Keratinocyte (primary cell): ENCODE results near the gene POLD4. TPM values are rescaled to one million over a fixed set of nuclear protein-coding genes. Genes with fewer than 3 reads are reported as not detected.

ENCODE experiments used
- DNase-seq: peaks from one replicate; pipeline ENCODE4 v3.0.0-alpha.2; 2011; ENCODE audit warnings: low read depth, missing footprints, low spot score
- FAIRE-seq: peaks from 2 replicates; lab custom pipeline; 2011; peaks lifted over from hg19 to GRCh38; lab: Jason Lieb, UNC
- H2AFZ ChIP-seq: 2 replicates; pipeline ENCODE4 v1.6.0; 2012; ENCODE audit warnings: low read length, control low read depth, inconsistent platforms; ENCODE audit not compliant: control insufficient read depth
- H3K27ac ChIP-seq: 2 replicates; pipeline ENCODE4 v1.5.1; 2011; ENCODE audit warnings: low read length; ENCODE audit not compliant: control insufficient read depth, insufficient read depth
- H3K27me3 ChIP-seq: 3 replicates; pipeline ENCODE4 v1.6.0; 2011; ENCODE audit warnings: low read length; ENCODE audit not compliant: control insufficient read depth, insufficient read depth; ENCODE audit errors: extremely low read depth
- H3K36me3 ChIP-seq, 2 experiments: 2 replicates in 1 of 2; 3 replicates in 1 of 2; pipeline ENCODE4 v1.5.1; 2011; ENCODE audit warnings: low read length in 2 of 2, mild to moderate bottlenecking in 1 of 2; ENCODE audit not compliant: control insufficient read depth in 2 of 2, insufficient read depth in 2 of 2; ENCODE audit errors: extremely low read depth in 1 of 2
- H3K4me1 ChIP-seq: 3 replicates; pipeline ENCODE4 v1.5.1; 2011; ENCODE audit warnings: low read length; ENCODE audit not compliant: control insufficient read depth, insufficient read depth; ENCODE audit errors: extremely low read depth
- H3K4me2 ChIP-seq: 3 replicates; pipeline ENCODE4 v1.6.0; 2011; ENCODE audit warnings: low read depth, low read length; ENCODE audit not compliant: control insufficient read depth, insufficient read depth; ENCODE audit errors: extremely low read depth
- H3K4me3 ChIP-seq, 3 experiments: fragments of 200-600 bp in 1 of 3; sonication (generic) in 1 of 3; 2 replicates in 2 of 3; 3 replicates in 1 of 3; pipeline ENCODE4 v1.5.1; 2011 to 2016; ENCODE audit warnings: low read length in 3 of 3, mild to moderate bottlenecking in 3 of 3, control low read depth in 2 of 3, inconsistent platforms in 1 of 3, low read depth in 1 of 3, mixed read lengths in 1 of 3, mixed run types in 1 of 3, moderate library complexity in 1 of 3; ENCODE audit not compliant: control insufficient read depth in 2 of 3, insufficient read depth in 2 of 3; ENCODE audit errors: extremely low read depth in 1 of 3
- H3K79me2 ChIP-seq: 2 replicates; pipeline ENCODE4 v1.6.0; 2012; ENCODE audit warnings: low read length; ENCODE audit not compliant: control insufficient read depth, insufficient read depth
- H3K9ac ChIP-seq: 3 replicates; pipeline ENCODE4 v1.6.0; 2011; ENCODE audit warnings: low read length; ENCODE audit not compliant: control insufficient read depth, insufficient read depth; ENCODE audit errors: extremely low read depth
- H3K9me1 ChIP-seq: 3 replicates; pipeline ENCODE4 v1.6.0; 2011; ENCODE audit warnings: low read length; ENCODE audit not compliant: control insufficient read depth, insufficient read depth; ENCODE audit errors: extremely low read depth
- H3K9me3 ChIP-seq: 2 replicates; pipeline ENCODE4 v1.5.1; 2012; ENCODE audit warnings: low read depth, low read length; ENCODE audit not compliant: control insufficient read depth
- H4K20me1 ChIP-seq: 3 replicates; pipeline ENCODE4 v1.6.0; 2011; ENCODE audit warnings: low read length; ENCODE audit not compliant: control insufficient read depth, insufficient read depth; ENCODE audit errors: extremely low read depth
- CTCF ChIP-seq, 3 experiments: IDR thresholded peaks in 1 of 3; conservative IDR thresholded peaks in 1 of 3; optimal IDR thresholded peaks in 1 of 3; 2 replicates in 2 of 3; 3 replicates in 1 of 3; pipeline versions ENCODE3 to v1.5.1; 2011; ENCODE audit warnings: low read length in 3 of 3, mild to moderate bottlenecking in 3 of 3, moderate library complexity in 2 of 3, control low read depth in 1 of 3, inconsistent platforms in 1 of 3; ENCODE audit not compliant: insufficient read depth in 2 of 3; ENCODE audit errors: extremely low read depth in 1 of 3
- EZH2 ChIP-seq: IDR thresholded peaks from one replicate; pipeline ENCODE4 v1.6.1; 2012; ENCODE audit warnings: inconsistent platforms, mild to moderate bottlenecking, low read length, moderate library complexity
- dilution Hi-C: fragments of 300-500 bp; cut with MboI; formaldehyde crosslinking; loops from one replicate; pipeline ENCODE4 v1.7.0; 2020; ENCODE audit warnings: low sequenced_read_pairs; ENCODE audit not compliant: extremely low pct_ligation_motif_present
- polyA plus RNA-seq, 5 experiments: library from polyadenylated mRNA; depleted of rRNA in 3 of 5; stranded (reverse) in 3 of 5; stranded (forward) in 1 of 5; unstranded in 1 of 5; fragments of >200 nt; gene quantifications; 1 replicate in 1 of 5; 2 replicates in 3 of 5; 3 replicates in 1 of 5; pipeline versions ENCODE4 v1.2.1 to v1.2.3, GENCODE V29; 2011 to 2012; ENCODE audit warnings: missing spikeins in 2 of 5, low read depth in 1 of 5, low replicate concordance in 1 of 5

Gene POLD4
- polyA plus RNA-seq, 1 donor (not counting 4 experiments of a cell fraction or from before 2014, with no cell fraction given) = 35.7 TPM

- TF ChIP-seq EZH2 (no peak), CTCF (optimal IDR thresholded peaks at IDR 0.05 in 1 of 3, IDR thresholded peaks at IDR 0.05 in 1 of 3, conservative IDR thresholded peaks at IDR 0.05 in 1 of 3; ENCODE audit: extremely low read depth in 1 of 3, insufficient read depth in 2 of 3, low read length in 3 of 3) (no peak)
- DNase-seq (no peak), FAIRE-seq (no peak)
- H3K4me3 ChIP-seq = no peak overlapping the region
- no peak overlapping the region for H3K27ac ChIP-seq
- H3K9ac ChIP-seq = no peak overlapping the region
- H3K27me3 ChIP-seq = no peaks in the 10 kb centered on the region
- H3K4me1 ChIP-seq = peaks cover 42% of the 10 kb centered on the region
- H4K20me1 ChIP-seq = no peaks in the 10 kb centered on the region
- no peaks in the 10 kb centered on the region for H3K79me2 ChIP-seq
- no peak overlapping the region for H2AFZ ChIP-seq
- H3K9me3 ChIP-seq = no peaks in the 10 kb centered on the region
- H3K4me2 ChIP-seq = no peak overlapping the region
- H3K9me1 ChIP-seq = no peaks in the 10 kb centered on the region
- dilution Hi-C loops = no loop called here
- no peaks in the 10 kb centered on the region for H3K36me3 ChIP-seq
These were observed 23.8 kb upstream of the POLD4 start for GRCh38 chr11:67376873-67377808.

- H3K9me1 ChIP-seq = no peaks in the 10 kb centered on the region
- no peaks in the 10 kb centered on the region for H3K27me3 ChIP-seq
- no peaks in the 10 kb centered on the region for H3K9me3 ChIP-seq
- H3K4me2 ChIP-seq = no peak overlapping the region
- H3K79me2 ChIP-seq = no peaks in the 10 kb centered on the region
- no peaks in the 10 kb centered on the region for H3K36me3 ChIP-seq
- no peak overlapping the region for H3K4me3 ChIP-seq
- DNase-seq = no peak
- H4K20me1 ChIP-seq = peaks cover 2% of the 10 kb centered on the region
- no peak overlapping the region for H2AFZ ChIP-seq
- no peak overlapping the region for H3K9ac ChIP-seq
- peaks cover 42% of the 10 kb centered on the region for H3K4me1 ChIP-seq
- no peak overlapping the region for H3K27ac ChIP-seq
- no peak for FAIRE-seq
- TF ChIP-seq CTCF (optimal IDR thresholded peaks at IDR 0.05 in 1 of 3, IDR thresholded peaks at IDR 0.05 in 1 of 3, conservative IDR thresholded peaks at IDR 0.05 in 1 of 3; ENCODE audit: extremely low read depth in 1 of 3, insufficient read depth in 2 of 3, low read length in 3 of 3) (no peak), EZH2 (no peak)
- dilution Hi-C loops = no loop called here
These were observed 22.9 kb upstream of the POLD4 start for GRCh38 chr11:67376063-67376820.
